NCI-H524 (cell line): Measurements from ENCODE around the gene SLC43A1.

Experiments used
- DNase-seq, 2 experiments: peaks; one replicate each; lab custom pipeline; 2025; lab: John Stamatoyannopoulos, UW

SLC43A1 gene

DNA sequence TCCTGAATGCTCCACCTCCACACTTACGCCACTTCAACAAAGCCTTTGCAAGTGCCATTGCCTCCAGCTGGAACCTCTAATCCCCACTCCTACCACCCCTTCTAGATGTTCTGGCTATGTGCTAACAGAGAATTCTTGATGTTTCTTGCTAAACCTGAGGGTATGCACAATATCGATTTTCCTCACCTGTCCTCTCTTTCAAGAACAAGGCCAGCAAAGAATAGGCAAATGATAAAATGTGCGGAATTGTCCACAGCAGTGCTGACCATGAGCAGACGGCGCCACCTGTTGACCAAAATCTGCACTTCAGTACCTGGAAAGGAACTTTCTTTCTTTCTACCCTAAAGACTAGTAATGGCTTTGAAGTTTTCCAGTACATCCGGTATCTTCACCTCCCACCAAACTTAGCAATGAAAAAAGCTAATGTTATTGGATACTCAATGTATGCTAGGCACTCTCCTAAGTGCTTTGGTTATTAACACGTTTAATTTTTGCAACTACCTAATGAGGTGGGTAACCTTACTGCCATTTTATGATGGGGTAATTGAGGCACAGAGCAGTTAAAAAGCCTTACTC is 11.6 kb upstream of the SLC43A1 start:
- DNase-seq: peak; percentile 63 to 75

DNA sequence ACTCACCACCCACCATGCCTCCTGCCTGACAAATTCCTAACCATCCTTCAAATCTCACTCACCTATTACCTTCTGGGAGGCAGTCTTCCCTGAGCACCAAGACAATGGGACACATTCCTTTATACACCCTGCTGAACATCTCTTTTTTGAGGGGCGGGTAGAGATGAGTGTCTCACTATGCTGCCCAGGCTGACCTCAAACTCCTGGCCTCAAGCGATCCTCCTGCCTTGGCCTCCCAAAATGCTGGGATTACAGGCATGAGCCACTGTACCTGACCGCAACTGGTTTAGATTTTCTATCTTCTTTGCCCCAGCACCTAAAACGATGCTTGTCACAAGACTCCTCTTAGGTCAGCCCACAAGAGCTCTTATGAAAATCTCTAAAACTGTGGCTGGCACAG is 7.9 kb upstream of the SLC43A1 start:
- no peak for DNase-seq

GRCh38 chr11:57521116-57521515 is 5.6 kb upstream of the SLC43A1 start:
- DNase-seq: no peak

DNA sequence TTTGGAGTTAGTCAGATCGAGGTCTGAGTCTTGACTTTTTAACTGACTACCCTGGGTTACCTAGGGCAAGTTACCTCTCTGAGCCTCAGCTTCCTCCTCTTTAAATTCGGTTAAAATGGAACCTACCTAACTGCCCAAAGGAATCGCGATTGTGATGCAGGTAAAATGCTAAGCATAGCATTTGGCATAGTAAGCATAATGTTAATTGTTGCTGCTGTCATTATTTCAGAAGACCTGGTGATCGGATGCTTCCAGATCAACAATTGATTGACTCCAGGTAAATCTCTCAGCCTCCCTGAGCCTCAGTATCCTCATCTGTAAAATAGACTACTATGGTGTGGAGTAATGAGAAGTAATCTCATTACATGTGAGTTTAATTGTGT is 550 bp upstream of the SLC43A1 start:
- DNase-seq: no peak

GRCh38 chr11:57514538-57515331 is 767 bp downstream of the SLC43A1 start:
- peak in 1 of 2 experiments; percentile 36 for DNase-seq

DNA sequence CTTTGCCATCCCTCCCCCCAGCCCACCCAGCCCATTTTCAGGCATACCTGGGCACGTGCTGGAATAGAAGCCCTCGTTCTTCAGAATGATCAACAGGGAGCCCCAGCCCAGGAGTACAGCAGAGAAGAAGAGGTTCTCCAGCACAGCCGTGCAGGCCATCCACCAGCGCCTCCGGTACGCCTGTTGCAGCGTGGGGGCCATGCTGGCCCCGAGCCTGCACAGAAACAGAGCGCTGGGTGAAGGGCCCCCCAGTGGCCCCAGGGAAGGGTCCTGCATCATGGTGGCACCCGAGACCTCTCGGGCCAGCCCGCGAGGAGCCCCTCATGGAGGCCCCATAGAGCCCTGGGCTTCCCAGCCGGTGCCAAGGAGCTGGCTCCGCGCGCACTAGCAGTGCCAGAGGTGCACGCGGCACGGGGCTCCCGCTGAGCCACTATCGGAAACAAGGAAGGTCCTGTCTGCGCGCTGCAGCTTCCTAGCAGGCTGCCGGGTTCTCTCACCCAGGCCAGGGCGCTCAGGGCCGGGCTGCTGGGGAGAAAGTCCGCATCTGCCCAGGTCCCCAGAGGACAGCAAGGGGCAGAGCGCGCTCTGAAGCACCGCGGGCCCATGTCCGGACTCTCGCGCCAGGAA is 1.5 kb downstream of the SLC43A1 start:
- DNase-seq: peak in 1 of 2 experiments; percentile 36

DNA sequence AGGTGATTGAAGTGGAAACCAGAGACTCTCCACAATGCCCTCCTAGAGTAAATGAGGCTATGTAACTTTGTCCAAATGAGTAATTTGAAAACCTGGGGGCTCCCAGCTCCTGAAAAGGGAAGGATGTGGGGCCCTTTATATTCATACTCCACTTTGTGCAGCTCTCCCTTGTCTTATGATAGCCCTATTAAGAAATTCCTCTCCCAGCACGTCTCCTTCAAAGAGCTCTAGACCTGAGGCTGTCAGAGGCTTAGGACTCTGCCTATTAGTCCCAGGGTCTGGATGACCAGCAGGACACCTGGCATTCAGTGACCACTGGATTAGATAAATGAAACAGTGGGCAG is 2.1 kb downstream of the SLC43A1 start:
- DNase-seq: no peak

- peak in 1 of 2 experiments; percentile 3 for DNase-seq
These were observed 2.7 kb downstream of the SLC43A1 start for GRCh38 chr11:57512646-57513451.

GRCh38 chr11:57511741-57512430 is 3.6 kb downstream of the SLC43A1 start:
- no peak for DNase-seq

- no peak for DNase-seq
These were observed 6.9 kb downstream of the SLC43A1 start for GRCh38 chr11:57508341-57509170.

DNA sequence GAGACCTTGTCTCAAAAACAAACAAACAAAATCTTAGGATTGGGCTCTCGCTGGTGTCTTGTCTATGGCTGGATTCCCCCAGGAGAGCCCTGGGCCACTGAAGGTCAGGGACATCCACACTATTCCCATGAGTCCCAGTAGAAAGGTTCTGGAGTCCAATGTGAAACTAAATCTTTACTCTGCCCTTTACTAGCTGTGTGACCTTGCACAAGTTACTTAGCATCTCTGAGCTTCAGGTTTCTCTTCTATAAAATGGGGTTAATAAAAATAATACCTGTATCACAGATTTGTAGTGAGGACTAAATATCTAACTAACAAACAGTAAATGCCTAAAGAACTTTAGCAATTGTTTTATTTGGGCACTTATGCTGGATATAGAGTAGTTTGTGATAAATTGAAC is 9.0 kb downstream of the SLC43A1 start:
- no peak for DNase-seq

- no peak for DNase-seq
These were observed 11.0 kb downstream of the SLC43A1 start for GRCh38 chr11:57504511-57504910.

GRCh38 chr11:57502870-57503269 is 12.6 kb downstream of the SLC43A1 start:
- no peak for DNase-seq

GRCh38 chr11:57502376-57502775 is 13.1 kb downstream of the SLC43A1 start:
- no peak for DNase-seq

GRCh38 chr11:57501953-57502352 is 13.5 kb downstream of the SLC43A1 start:
- DNase-seq: no peak

- DNase-seq: no peak
These were observed 14.6 kb downstream of the SLC43A1 start for GRCh38 chr11:57500926-57501325.

GRCh38 chr11:57500515-57500914 is 15.0 kb downstream of the SLC43A1 start:
- no peak for DNase-seq

GRCh38 chr11:57499983-57500461 is 15.5 kb downstream of the SLC43A1 start:
- no peak for DNase-seq

- DNase-seq: peak; percentile 80 to 90
These were observed 16.0 kb downstream of the SLC43A1 start for GRCh38 chr11:57499413-57499982.

DNA sequence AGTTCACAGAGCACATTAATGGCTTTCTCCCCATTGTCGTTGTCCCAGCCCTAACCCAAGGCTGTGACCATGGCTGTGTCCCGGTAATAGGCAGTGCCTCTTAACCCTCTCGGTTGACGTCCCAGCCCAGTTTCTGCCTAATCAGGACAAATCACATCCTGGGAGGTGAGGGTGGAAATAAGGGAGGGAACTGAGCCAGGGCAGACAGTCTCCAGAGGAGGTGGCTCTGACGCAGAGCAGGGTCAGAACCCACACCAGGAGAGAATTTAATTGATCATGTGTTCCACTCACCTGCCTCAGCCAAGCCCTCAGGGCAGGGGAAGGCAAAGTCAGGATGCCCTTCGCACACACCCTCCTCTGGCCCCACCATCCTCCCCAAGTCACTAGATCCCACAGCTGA is 17.0 kb downstream of the SLC43A1 start:
- DNase-seq: no peak
